ENCODE results near the gene DPP6.

Gene DPP6

GRCh38 chr7:154880513-154880912, 828.3 kb downstream of the DPP6 start:
- DNase-seq (ENCODE audit: low spot score): no peak

GRCh38 chr7:154881026-154881425, 828.8 kb downstream of the DPP6 start:
- DNase-seq (ENCODE audit: low spot score): no peak

DNA sequence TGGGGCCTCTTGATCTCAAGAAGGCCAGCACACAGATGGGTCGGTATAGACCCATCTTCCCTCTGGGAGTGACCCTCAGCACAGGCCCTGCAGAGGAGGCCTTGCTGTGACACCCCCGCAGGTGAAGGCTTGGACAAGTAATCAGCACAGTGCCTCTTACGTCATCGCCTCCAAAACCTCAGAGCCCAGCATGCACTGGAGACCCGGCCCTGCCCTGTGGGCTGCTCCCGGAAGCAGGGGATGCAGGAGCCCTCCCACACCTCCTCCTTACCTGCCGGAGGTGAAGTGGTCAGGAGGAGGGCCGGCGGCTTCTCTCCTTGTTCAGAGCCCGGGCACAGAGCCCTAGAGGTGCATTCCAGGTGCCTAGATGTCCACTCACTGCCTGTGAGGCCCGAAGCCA, 829.3 kb downstream of the DPP6 start:
- DNase-seq (ENCODE audit: low spot score): no peak

- no peak for DNase-seq (ENCODE audit: low spot score)
Measured at GRCh38 chr7:154882931-154883474, 830.8 kb downstream of the DPP6 start.

DNA sequence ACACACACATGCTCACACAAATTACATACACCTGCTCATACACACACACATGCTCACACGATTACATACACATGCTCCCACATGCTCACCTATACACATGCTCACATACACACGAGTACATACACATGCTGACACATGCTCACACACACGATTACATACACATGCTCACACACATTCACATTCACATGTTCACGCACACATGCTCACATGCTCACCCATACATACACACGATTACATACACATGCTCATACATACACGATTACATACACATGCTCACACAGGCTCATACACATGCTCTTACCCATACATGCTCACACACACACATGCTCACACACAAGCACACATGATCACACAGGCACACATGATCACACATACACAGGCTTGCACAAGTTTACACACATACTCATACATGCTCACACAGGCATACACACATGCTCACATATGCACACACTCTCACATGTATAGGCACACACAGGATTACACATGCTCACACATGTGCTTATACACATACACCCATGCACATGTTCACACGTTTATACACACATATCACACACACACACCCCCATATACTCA, 832.2 kb downstream of the DPP6 start:
- no peak for DNase-seq (ENCODE audit: low spot score)

DNA sequence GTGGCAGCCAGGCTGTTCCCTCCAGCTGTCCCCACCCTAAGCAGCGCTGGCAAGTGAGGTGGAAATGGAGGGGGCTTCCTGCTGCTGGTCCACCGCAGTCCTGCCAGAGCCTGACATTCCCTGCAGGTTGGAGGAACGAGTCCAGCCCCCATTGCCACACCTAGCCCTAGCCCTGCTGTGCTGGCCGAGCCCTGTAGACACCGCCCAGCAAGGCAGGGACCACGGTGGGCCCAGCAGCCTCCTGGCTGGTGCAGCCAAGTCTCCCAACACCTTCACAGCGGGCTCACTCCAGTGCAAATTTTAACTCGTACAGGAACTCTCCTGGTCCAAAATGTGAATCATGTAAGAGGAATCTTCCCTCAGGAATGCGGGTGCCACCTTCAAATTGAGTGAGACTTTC, 834.4 kb downstream of the DPP6 start:
- no peak for DNase-seq (ENCODE audit: low spot score)

DNA sequence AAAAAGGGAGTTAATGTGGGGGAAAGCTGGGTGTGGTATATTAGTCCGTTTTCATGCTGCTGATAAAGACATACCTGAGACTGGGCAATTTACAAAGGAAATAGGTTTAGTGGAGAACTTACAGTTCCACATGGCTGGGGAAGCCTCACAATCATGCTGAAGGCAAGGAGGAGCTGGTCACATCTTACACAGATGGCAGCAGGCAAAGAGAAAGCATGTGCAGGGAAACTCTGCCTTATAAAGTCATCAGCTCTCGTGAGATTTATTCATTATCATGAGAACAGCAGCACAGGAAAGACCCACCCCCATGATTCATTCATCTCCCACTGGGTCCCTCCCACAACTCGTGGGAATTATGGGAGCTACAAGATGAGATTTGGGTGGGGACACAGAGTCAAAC, 836.5 kb downstream of the DPP6 start:
- DNase-seq (ENCODE audit: low spot score): no peak

- DNase-seq (ENCODE audit: low spot score): peak; percentile 72
Measured at GRCh38 chr7:154892459-154892858, 840.3 kb downstream of the DPP6 start.

GRCh38 chr7:154896076-154896475, 843.9 kb downstream of the DPP6 start:
- DNase-seq (ENCODE audit: low spot score): no peak

DNA sequence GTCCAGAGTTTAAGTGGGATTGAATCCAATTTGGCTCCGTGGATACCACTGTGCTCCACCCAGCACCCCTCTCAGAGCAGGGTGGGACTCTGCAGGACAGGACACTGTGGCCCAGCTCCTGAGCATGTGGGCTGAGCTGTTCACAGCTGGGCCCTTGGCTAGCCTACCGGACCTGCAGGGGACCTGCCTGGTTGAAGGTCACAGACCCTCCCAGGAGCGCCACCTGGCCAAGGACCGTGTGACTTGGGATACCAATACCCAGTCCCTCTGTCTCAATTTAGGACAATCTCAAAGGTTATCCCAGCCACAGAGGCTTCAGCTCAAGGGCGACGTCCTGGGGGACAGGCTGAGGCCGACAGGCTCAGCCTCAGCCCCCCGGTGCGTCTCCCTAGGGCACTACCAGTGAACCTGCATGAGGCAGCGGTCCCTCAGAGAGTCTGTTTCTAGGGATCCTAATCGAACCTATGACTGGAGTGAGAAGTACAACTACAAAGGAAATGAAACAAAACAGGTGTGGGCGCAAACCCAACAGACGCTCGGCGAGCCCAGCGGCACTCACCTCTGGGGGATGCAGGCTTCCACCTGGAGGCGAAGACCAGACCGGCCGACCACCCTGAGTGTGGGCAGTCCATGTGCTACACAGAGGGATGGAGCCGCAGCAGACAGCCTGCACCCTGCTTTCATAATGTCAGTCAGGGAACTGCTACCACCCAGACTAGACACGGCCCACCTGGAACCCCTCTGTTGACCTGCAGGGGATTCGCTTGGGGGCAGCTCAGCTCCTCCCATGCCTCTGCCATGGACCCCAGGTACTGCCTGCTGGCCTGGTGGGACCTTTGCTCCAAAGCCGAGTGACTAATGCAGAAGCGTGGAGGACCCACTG, 847.0 kb downstream of the DPP6 start:
- DNase-seq (ENCODE audit: low spot score): no peak

DNA sequence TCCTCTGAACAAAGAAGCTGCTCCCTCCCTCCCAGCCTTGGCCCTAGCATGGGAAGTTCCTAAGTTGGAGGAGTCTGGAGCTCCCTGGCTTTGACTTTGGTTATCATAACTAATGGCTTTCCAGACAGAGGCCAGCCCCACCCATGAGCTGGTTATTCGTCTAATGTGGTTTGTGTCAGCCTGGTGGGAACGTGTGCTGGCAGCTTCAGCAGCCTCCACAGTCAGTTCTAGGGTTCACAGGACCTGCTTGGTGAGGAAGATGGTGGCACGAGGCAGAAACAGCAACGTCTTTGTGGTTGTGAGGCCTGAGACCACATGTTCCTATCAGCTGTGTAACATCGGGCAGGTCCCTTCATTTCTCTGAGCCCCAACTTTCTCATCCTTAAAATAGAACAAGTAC, 847.7 kb downstream of the DPP6 start:
- DNase-seq (ENCODE audit: low spot score): no peak

GRCh38 chr7:154902600-154903082, 850.4 kb downstream of the DPP6 start:
- no peak for DNase-seq (ENCODE audit: low spot score)

DNA sequence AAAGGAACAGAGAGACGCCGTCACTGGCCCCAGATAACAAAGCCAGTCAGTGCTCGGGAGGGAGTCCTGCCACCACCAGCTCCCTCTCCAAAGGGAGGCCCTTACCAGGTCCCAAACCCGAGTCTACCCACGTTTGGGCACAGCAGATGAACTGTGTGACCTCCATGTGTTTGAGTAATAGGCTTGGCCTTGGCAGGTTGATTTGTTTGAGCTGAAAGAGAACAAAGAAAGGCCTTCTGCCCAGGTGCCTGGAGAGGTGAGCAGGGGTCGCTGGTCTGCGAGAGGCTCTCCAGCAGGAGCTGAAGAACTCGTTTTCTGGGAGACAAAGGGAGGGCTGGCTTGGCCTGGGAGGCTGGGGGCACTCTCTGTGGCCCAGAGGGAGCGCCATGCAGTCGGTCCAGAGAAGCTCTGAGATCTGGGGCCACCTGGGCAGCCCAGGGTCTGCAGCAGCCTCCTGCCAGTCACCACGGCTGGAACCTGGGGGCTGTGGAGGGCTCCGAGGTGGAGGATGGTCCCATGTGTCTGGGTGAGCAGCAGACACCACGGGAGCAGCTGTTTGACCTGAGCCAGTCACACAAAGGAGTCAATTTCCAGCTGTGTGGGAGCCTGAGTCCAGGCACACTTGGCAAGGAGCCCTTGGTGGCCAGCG, 851.0 kb downstream of the DPP6 start:
- DNase-seq (ENCODE audit: low spot score): no peak

DNA sequence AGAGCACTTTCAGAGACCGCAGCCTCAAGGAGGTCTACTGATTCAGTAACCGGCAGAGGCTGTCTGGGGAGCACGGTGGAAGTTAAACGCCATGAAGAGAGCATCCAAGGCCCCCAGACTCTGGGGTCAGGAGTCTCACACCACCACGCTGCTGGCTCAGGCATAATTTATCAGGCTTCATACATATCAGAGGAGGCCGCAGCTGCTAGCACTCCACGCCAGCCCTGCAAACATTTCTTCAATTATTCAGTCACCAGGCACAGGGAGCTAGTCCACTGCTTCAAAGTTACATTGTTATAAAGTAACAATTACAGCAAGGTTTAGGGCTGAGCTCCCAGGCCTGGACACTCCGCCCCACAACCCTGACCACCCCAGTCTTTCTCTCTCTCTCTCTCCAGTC, 852.9 kb downstream of the DPP6 start:
- no peak for DNase-seq (ENCODE audit: low spot score)

- no peak for DNase-seq (ENCODE audit: low spot score)
Measured at GRCh38 chr7:154905615-154906014, 853.4 kb downstream of the DPP6 start.

DNA sequence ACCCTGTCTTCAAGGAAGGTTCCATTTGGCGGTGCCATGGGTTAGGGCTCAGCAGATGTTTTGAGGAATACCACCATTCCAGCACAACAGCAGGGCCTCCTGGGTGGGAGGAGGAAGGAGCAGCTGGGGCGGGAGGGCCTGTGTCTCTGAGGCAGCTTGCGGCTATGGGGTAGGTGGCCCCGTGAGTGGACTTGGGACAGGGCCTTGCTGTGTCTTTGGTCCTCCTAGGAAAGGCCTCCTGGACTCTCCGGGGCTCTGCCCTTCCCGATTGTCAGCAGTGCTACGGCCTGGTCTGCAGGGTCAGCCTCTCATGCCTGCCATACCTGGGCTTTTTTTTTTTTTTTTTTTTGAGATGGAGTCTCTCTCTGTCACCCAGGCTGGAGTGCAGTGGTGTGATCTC, 854.0 kb downstream of the DPP6 start:
- DNase-seq (ENCODE audit: low spot score): no peak

DNA sequence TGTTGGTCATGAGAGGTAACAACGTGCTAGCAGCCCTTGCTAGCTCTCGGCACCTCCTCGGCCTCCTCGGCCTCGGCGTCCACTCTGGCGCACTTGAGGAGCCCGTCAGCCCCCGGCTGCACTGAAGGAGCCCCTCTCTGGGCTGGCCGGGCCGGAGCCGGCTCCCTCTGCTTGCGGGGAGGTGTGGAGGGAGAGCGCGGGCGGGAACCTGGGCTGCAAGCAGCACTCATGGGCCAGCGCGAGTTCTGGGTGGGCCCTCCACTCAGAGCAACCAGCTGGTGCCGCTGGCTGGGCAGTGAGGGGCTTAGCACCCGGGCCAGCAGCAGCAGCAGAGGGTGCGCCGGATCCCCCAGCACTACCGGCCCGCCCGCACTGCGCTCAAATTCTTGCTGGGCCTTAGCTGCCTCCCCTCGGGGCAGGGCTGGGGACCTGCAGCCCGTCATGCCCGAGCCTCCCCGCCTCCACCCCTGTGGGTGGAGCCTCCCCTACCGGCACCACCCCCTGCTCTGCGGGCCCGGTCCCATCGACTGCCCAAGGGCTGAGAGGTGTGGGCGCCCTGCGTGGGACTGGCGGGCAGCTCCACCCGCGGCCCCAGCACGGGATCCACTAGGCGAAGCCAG, 854.6 kb downstream of the DPP6 start:
- DNase-seq (ENCODE audit: low spot score): no peak

DNA sequence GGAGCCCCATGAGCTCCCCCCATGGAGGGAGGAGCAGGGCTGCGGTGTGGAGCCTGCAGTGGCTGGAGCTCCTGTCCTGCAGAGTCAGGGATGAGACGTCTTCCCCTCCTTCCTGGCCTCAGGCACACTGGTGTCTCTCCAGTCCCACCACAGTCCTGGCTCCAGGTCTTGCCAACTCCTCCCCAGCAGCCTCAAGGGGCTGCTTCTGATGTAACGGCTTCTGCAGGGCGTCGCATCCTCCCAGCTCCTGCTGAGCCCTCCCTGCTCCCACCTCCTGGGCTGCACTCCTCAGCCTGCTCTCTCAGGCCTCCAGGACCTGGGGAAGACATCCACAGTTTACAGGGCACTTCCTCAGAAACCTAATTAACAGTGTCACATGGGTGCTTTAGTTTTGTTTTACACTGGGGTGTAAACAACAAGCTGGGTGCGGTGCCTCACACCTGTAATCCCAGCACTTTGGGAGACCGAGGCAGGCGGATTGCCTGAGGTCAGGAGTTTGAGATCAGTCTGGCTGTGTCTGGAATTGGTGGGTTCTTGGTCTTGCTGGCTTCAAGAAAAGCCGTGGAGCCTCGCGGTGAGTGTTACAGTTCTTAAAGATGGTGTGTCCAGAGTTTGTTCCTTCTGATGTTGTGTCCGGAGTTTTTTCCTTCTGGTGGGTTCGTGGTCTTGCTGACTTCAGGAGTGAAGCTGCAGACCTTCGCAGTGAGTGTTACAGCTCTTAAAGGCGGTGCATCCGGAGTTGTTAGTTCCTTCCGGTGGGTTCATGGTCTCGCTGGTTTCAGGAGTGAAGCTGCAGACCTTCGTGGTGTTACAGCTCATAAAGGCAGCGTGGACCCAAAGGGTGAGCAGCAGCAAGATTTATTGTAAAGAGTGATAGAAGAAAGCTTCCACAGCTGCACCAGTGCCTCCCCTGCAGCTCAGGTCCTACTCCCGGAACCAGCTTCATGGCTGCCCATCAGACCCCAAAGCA, 855.7 kb downstream of the DPP6 start:
- no peak for DNase-seq (ENCODE audit: low spot score)

DNA sequence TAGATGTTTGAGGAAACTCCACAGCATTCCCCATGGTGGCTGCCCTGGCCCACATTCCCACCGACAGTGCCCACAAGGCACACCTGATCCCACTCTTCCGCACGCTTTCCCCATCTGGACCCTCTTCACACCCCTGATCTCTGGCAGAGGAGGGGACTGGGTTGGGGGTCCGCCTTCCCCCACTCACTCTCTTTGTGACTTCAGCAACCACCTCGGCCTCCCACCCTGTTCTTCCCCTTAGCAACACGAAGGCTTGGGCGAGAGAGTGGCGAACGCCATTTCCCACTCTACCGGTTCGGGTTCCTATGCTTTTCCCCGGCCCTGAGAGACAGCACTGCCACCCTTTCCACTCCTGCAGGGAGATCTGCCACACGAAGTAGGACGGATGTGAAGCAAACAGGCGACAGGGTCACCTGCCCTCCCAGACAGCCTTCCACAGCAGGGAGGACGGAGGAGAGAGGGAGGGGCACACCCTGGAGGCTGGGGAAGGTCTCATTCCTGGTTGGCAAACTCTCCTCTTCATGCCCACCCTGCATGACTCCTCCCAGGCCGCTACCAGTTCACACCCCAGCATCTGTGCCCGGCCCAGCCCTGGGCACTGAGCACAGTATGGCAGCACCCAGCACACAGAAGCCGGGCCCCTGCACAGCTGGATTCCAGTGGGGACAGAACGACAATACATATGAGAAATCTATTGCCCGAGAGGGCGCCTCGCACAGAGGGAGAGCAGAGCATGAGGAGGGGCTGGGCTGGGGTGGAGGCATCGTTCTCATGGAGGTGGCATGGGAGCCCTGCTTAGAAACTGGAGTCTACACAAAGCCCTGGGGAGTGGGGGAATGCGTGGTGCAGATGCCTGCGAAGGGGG, 857.3 kb downstream of the DPP6 start:
- DNase-seq (ENCODE audit: low spot score): no peak

GRCh38 chr7:154910125-154910524, 857.9 kb downstream of the DPP6 start:
- no peak for DNase-seq (ENCODE audit: low spot score)
